HepG2 (cell line): ENCODE measurements around the gene FXR2. TPM values are rescaled to one million over a fixed set of nuclear protein-coding genes. Genes with fewer than 3 reads are reported as not detected.

ENCODE experiments used
- ATAC-seq: fragments of 200-7000 bp; cut with Tn5 transposase; 3 replicates; pipeline ENCODE4 v1.9.1; 2020; ENCODE audit warnings: mild to moderate bottlenecking, moderate library complexity
- BruUV-seq: library from RNA; stranded (reverse); fragments of 400-500 nt; replicated peaks from 2 replicates; lab custom pipeline; 2021; lab: Mats Ljungman, UMichigan
- CTCF ChIA-PET: fragments of 300-600 bp; formaldehyde crosslinking; extraction: SDS; loops from one replicate; lab custom pipeline; 2021; ENCODE audit warnings: low total read pairs, inconsistent platforms, low intra/inter-chr PET ratio; lab: Yijun Ruan, JAX
- POLR2A ChIA-PET: fragments of 350-600 bp; sonication (Branson Sonifier 250); formaldehyde crosslinking; loops from one replicate; lab custom pipeline; 2020; ENCODE audit warnings: antibody characterized with exemption, inconsistent platforms; lab: Yijun Ruan, JAX
- DNase-seq: peaks from one replicate; pipeline ENCODE4 v3.0.0-alpha.2; 2015; ENCODE audit warnings: low spot score
- FAIRE-seq: peaks from 3 replicates; lab custom pipeline; 2011; peaks lifted over from hg19 to GRCh38; lab: Jason Lieb, UNC
- H2AFZ ChIP-seq: one replicate; pipeline ENCODE4 v1.6.1; 2011; ENCODE audit warnings: low read length, inconsistent platforms
- H3K27ac ChIP-seq: fragments of 300-600 bp; 3 replicates; pipeline ENCODE4 v1.8.0; 2011; ENCODE audit warnings: mixed run types, mild to moderate bottlenecking, mixed read lengths, low read length, inconsistent platforms; ENCODE audit not compliant: insufficient read depth; ENCODE audit errors: extremely low read length
- H3K27me3 ChIP-seq, 2 experiments: fragments of 200-600 bp in 1 of 2; 2 replicates in 1 of 2; 3 replicates in 1 of 2; pipeline versions ENCODE4 v1.6.0 to v1.8.0; 2011; ENCODE audit warnings: low read length in 2 of 2, mild to moderate bottlenecking in 2 of 2, moderate library complexity in 2 of 2, inconsistent platforms in 1 of 2; ENCODE audit not compliant: insufficient read depth in 2 of 2, control insufficient read depth in 1 of 2
- H3K36me3 ChIP-seq, 2 experiments: fragments of 200-600 bp in 1 of 2; replicated peaks in 1 of 2; 2 replicates in 1 of 2; 3 replicates in 1 of 2; pipeline versions ENCODE4 v1.5.1 to v1.8.0; 2011; ENCODE audit warnings: low read length in 2 of 2, inconsistent platforms in 1 of 2; ENCODE audit not compliant: insufficient read depth in 2 of 2, control insufficient read depth in 1 of 2
- H3K4me1 ChIP-seq: 2 replicates; pipeline ENCODE4 v1.5.1; 2012; ENCODE audit warnings: low read length, inconsistent platforms; ENCODE audit not compliant: insufficient read depth
- H3K4me2 ChIP-seq: 2 replicates; pipeline ENCODE4 v1.6.0; 2011; ENCODE audit warnings: low read depth, low read length, inconsistent platforms
- H3K4me3 ChIP-seq, 3 experiments: fragments of 200-600 bp in 1 of 3; sonication (generic), shearing (Covaris generic) in 1 of 3; replicated peaks in 1 of 3; 2 replicates each; pipeline ENCODE4 v1.5.1; 2011 to 2016; ENCODE audit warnings: low read length in 3 of 3, inconsistent platforms in 2 of 3, low read depth in 2 of 3, mild to moderate bottlenecking in 2 of 3, control low read depth in 1 of 3, mixed read lengths in 1 of 3; ENCODE audit not compliant: insufficient read depth in 1 of 3
- H3K79me2 ChIP-seq: one replicate; pipeline ENCODE4 v1.6.1; 2011; ENCODE audit warnings: low read length, inconsistent platforms; ENCODE audit not compliant: insufficient read depth
- H3K9ac ChIP-seq: 2 replicates; pipeline ENCODE4 v1.6.0; 2011; ENCODE audit warnings: mild to moderate bottlenecking, low read depth, low read length, inconsistent platforms; ENCODE audit not compliant: insufficient read depth
- H3K9me3 ChIP-seq: 2 replicates; pipeline ENCODE4 v1.5.1; 2012; ENCODE audit warnings: mild to moderate bottlenecking, low read length
- H4K20me1 ChIP-seq: 2 replicates; pipeline ENCODE4 v1.6.0; 2011; ENCODE audit warnings: inconsistent platforms, mild to moderate bottlenecking, low read length, moderate library complexity; ENCODE audit not compliant: insufficient read depth
- MXD1 ChIP-seq: sonication (generic); formaldehyde crosslinking; IDR thresholded peaks from 2 replicates; pipeline ENCODE4 v1.4.0; 2020; ENCODE audit warnings: mild to moderate bottlenecking, missing genetic modification reagents
- SOX13 ChIP-seq, 3 experiments: fragments of 450-650 bp in 1 of 3; sonication (generic) in 1 of 3; formaldehyde crosslinking in 1 of 3; IDR thresholded peaks in 2 of 3; conservative IDR thresholded peaks in 1 of 3; 2 replicates each; pipeline versions ENCODE4 v1.5.0 to v1.6.1; 2016 to 2020; ENCODE audit warnings: antibody characterized with exemption in 1 of 3, mild to moderate bottlenecking in 1 of 3, missing compliant biosample characterization in 1 of 3, missing genetic modification reagents in 1 of 3, moderate library complexity in 1 of 3
- TBP ChIP-seq: sonication (generic); formaldehyde crosslinking; IDR thresholded peaks from 2 replicates; pipeline ENCODE4 v1.5.0; 2020; ENCODE audit warnings: missing genetic modification reagents
- TMF1 ChIP-seq: sonication (generic); formaldehyde crosslinking; IDR thresholded peaks from 2 replicates; pipeline ENCODE4 v1.8.1; 2022; ENCODE audit warnings: low read depth, missing genetic modification reagents
- ZBTB40 ChIP-seq, 2 experiments: fragments of 450-650 bp in 1 of 2; sonication (generic) in 1 of 2; formaldehyde crosslinking in 1 of 2; IDR thresholded peaks; 2 replicates each; pipeline versions ENCODE4 v1.6.1 to v1.8.0; 2016 to 2022; ENCODE audit warnings: antibody characterized with exemption in 1 of 2, mild to moderate bottlenecking in 1 of 2, missing genetic modification reagents in 1 of 2
- ZNF232 ChIP-seq: sonication (generic); formaldehyde crosslinking; IDR thresholded peaks from 2 replicates; pipeline ENCODE4 v1.4.0; 2020; ENCODE audit warnings: missing genetic modification reagents, borderline replicate concordance
- ZNF577 ChIP-seq: sonication (generic); formaldehyde crosslinking; IDR thresholded peaks from 2 replicates; pipeline ENCODE4 v1.4.0; 2020; ENCODE audit warnings: mild to moderate bottlenecking, low read depth, missing genetic modification reagents, borderline replicate concordance
- ZNF713 ChIP-seq: sonication (generic); formaldehyde crosslinking; IDR thresholded peaks from 2 replicates; pipeline ENCODE4 v1.4.0; 2020; ENCODE audit warnings: mild to moderate bottlenecking, missing genetic modification reagents
- WGBS: methylation state at CpG from one replicate; pipeline ENCODE4 v1.1.6; 2017; ENCODE audit warnings: low lambda C conversion rate; 5-methylcytosine and 5-hydroxymethylcytosine counted together
- in situ Hi-C: cut with HindIII; loops from 2 replicates; pipeline ENCODE4 v1.10.0; 2017; ENCODE audit warnings: low pct_unique_long_range_greater_than_20kb; ENCODE audit not compliant: extremely low pct_ligation_motif_present
- intact Hi-C: fragments of 100-400 bp; cut with micrococcal nuclease; formaldehyde crosslinking; loops from one replicate; pipeline ENCODE4 v1.10.0; 2022; ENCODE audit not compliant: unreplicated experiment
- polyA plus RNA-seq, 8 experiments: library from polyadenylated mRNA; depleted of rRNA in 3 of 8; stranded (reverse) in 7 of 8; unstranded in 1 of 8; fragments of >200 nt; fragmentation: Illumina TruSeq in 4 of 8; extraction: Trizol in 4 of 8; gene quantifications; 2 replicates each; pipeline versions ENCODE4 v1.2.1 to v1.2.3, GENCODE V29; 2011 to 2016; ENCODE audit warnings: low read depth in 4 of 8, missing spikeins in 1 of 8, mixed read lengths in 1 of 8; ENCODE audit not compliant: insufficient read depth in 1 of 8
- total RNA-seq, 5 experiments: library from RNA; depleted of rRNA; stranded (reverse); fragments of >200 nt; fragmentation: Illumina TruSeq; extraction: Trizol; gene quantifications; 2 replicates each; pipeline ENCODE4 v1.2.3, GENCODE V29; 2016; ENCODE audit warnings: low read depth in 1 of 5

Gene FXR2
- total and polyA plus RNA-seq, 2 of the 13 experiments (the other 11 are each of a cell fraction or from before 2014, with no cell fraction given) = 20.9 to 24.4 TPM

GRCh38 chr17:7583253-7584109 lies 31.2 kb downstream of the FXR2 start, which contains the start of gene MPDU1 (continued):
- TF ChIP-seq TMF1 (CRISPR knock-in tag) = peak; percentile 72; the same call in 1 of the 2 replicates
- TF ChIP-seq ZNF232 (CRISPR knock-in tag) = no peak; the same call in 1 of the 2 replicates
- TF ChIP-seq ZNF577 (CRISPR knock-in tag) = no peak

GRCh38 chr17:7582396-7583252 lies 32.1 kb downstream of the FXR2 start:
- peak overlapping the region; percentile 97 for H3K9ac ChIP-seq
- POLR2A ChIA-PET = interaction anchor here (1.1 to 4.5 kb wide), 8 partner anchors 8 to 105 kb away, joined by 3 to 89 read pairs (median 11); partner anchors contain the start of genes ATP1B2, SAT2, SLC35G6 and TP53
- peaks cover 63% of the 10 kb centered on the region for H3K4me1 ChIP-seq
- TF ChIP-seq MXD1 (0 out of 2 replicates have a peak, but pooled peaks have one; percentile 2), SOX13 (IDR thresholded peaks at IDR 0.05) (no peak), SOX13 (CRISPR knock-in tag; conservative IDR thresholded peaks at IDR 0.05 in 1 of 2, IDR thresholded peaks at IDR 0.05 in 1 of 2) (no peak), ZBTB40 (IDR thresholded peaks at IDR 0.05) (no peak), ZBTB40 (CRISPR knock-in tag; IDR thresholded peaks at IDR 0.05) (no peak), TBP (CRISPR knock-in tag) (no peak), ZNF713 (peak; percentile 40; the same call in 1 of the 2 replicates)

More at GRCh38 chr17:7582396-7583252, 32.1 kb downstream of the FXR2 start:
- Histone ChIP-seq H3K36me3 (peaks cover 5 to 22% of the 10 kb centered on the region in 2 experiments), H3K9me3 (no peaks in the 10 kb centered on the region), H3K79me2 (peaks cover 25% of the 10 kb centered on the region), H4K20me1 (peaks cover 17% of the 10 kb centered on the region), H3K4me2 (peak overlapping the region; percentile 92), H2AFZ (no peak overlapping the region), H3K27ac (peak overlapping the region; percentile 96), H3K27me3 (no peaks in the 10 kb centered on the region; a peak in 1 of 5 replicates), H3K4me3 (peak overlapping the region in 2 of 3 experiments; percentile 77 to 83; a peak in 2 of 6 replicates)
- CTCF ChIA-PET = no interaction called here
- no peak for DNase-seq
- BruUV-seq = no TSS peak
- 96% methylated on average over 11 of the region's 36 CpGs for WGBS
- no peak for ATAC-seq
- intact Hi-C loops = loop anchor here (1.0 kb wide), 1 partner anchor 32 kb away; the partner anchor contains the start of gene FXR2
- in situ Hi-C loops = no loop called here
- no peak for FAIRE-seq
